A673 (cell line): Measurements from ENCODE around the gene BTBD9. TPM values are rescaled to one million over a fixed set of nuclear protein-coding genes. Genes with fewer than 3 reads are reported as not detected.

Source experiments
- BruUV-seq: library from RNA; stranded (reverse); fragments of 400-500 nt; replicated peaks from 2 replicates; lab custom pipeline; 2021; lab: Mats Ljungman, UMichigan
- CTCF ChIA-PET: fragments of 300-600 bp; sonication (Branson Sonifier 250); formaldehyde crosslinking; loops from one replicate; lab custom pipeline; 2022; ENCODE audit warnings: antibody characterized with exemption; lab: Charles Lee
- POLR2A ChIA-PET: fragments of 300-600 bp; sonication (Branson Sonifier 250); formaldehyde crosslinking; loops from one replicate; lab custom pipeline; 2022; ENCODE audit warnings: antibody characterized with exemption; ENCODE audit not compliant: low non-redundant PET; lab: Charles Lee
- DNase-seq: peaks from one replicate; pipeline ENCODE4 v3.0.0-alpha.2; 2015; ENCODE audit warnings: low spot score
- H3K27ac ChIP-seq: fragments of 200-600 bp; sonication (generic); 2 replicates; pipeline ENCODE4 v1.5.1; 2016; ENCODE audit warnings: mixed run types, low read depth, mild to moderate bottlenecking, mixed read lengths, antibody characterized with exemption, low read length; ENCODE audit not compliant: poor library complexity, severe bottlenecking
- H3K27me3 ChIP-seq: fragments of 200-600 bp; sonication (generic); replicated peaks from 2 replicates; pipeline ENCODE4 v1.6.1; 2017; ENCODE audit warnings: mixed run types, low read depth, mild to moderate bottlenecking, mixed read lengths, antibody characterized with exemption, low read length; ENCODE audit not compliant: insufficient read depth, poor library complexity
- H3K36me3 ChIP-seq: fragments of 200-600 bp; sonication (generic); 2 replicates; pipeline ENCODE4 v1.6.1; 2016; ENCODE audit warnings: mixed run types, mild to moderate bottlenecking, mixed read lengths, antibody characterized with exemption, low read length; ENCODE audit not compliant: insufficient read depth, poor library complexity, severe bottlenecking
- H3K4me1 ChIP-seq: fragments of 200-600 bp; sonication (generic); 2 replicates; pipeline ENCODE4 v1.6.1; 2017; ENCODE audit warnings: mixed run types, mild to moderate bottlenecking, mixed read lengths, antibody characterized with exemption, low read length; ENCODE audit not compliant: insufficient read depth, poor library complexity, severe bottlenecking
- H3K4me3 ChIP-seq: fragments of 200-600 bp; sonication (generic); 2 replicates; pipeline ENCODE4 v1.5.1; 2016; ENCODE audit warnings: low read depth, mixed run types, mild to moderate bottlenecking, mixed read lengths, low read length; ENCODE audit not compliant: poor library complexity, severe bottlenecking
- H3K9me3 ChIP-seq: fragments of 200-600 bp; sonication (generic); 2 replicates; pipeline ENCODE4 v1.6.1; 2016; ENCODE audit warnings: mixed run types, low read depth, mild to moderate bottlenecking, mixed read lengths, antibody characterized with exemption, low read length; ENCODE audit not compliant: poor library complexity, severe bottlenecking
- EZH2 ChIP-seq: fragments of 200-600 bp; sonication (generic); IDR thresholded peaks from 2 replicates; pipeline ENCODE4 v1.6.1; 2017; ENCODE audit warnings: borderline replicate concordance, low read depth, mild to moderate bottlenecking, mixed read lengths, antibody characterized with exemption, low read length; ENCODE audit not compliant: poor library complexity, severe bottlenecking
- intact Hi-C: fragments of 100-400 bp; cut with micrococcal nuclease; formaldehyde crosslinking; loops from one replicate; pipeline ENCODE4 v1.10.0; 2022; ENCODE audit not compliant: unreplicated experiment
- total RNA-seq: library from RNA; stranded (reverse); gene quantifications from 2 replicates; pipeline ENCODE4 v1.2.3, GENCODE V29; 2021
- TF ChIP-seq, protein P1 (sequence below): fragments of 300-800, 200-600 bp; sonication (generic); conservative IDR thresholded peaks from 2 replicates; pipeline ENCODE4 v1.5.1; 2017; ENCODE audit warnings: low read depth, mild to moderate bottlenecking, antibody characterized with exemption, low read length, moderate library complexity, mixed read lengths

Gene BTBD9
- total RNA-seq, 1 experiment from 2014 or later, result 8.0 TPM

DNA sequence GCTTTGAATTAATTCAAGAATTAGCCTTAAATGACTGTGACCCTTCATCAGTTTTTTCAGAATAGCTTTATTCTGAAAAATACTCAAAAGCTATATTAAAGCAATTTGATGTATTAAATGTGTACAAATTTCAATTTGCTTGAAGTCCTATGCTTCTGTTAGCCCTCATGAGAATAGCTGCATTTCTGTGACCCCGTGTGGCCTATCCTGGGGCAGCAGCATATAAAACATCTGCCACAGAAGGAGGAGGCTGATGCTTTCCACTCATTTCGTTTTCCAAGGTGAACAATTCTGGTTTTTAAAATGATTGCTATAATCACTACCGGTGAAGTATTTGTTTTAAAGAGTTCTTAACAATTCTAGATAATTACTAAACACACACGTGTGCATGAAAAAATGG is 360.3 kb downstream of the BTBD9 start:
- Histone ChIP-seq H3K27ac (no peak overlapping the region), H3K36me3 (no peaks in the 10 kb centered on the region), H3K4me3 (no peak overlapping the region), H3K27me3 (no peaks in the 10 kb centered on the region), H3K4me1 (peaks cover 5% of the 10 kb centered on the region), H3K9me3 (no peaks in the 10 kb centered on the region)
- intact Hi-C loops, result no loop called here
- TF ChIP-seq, protein P1, sequence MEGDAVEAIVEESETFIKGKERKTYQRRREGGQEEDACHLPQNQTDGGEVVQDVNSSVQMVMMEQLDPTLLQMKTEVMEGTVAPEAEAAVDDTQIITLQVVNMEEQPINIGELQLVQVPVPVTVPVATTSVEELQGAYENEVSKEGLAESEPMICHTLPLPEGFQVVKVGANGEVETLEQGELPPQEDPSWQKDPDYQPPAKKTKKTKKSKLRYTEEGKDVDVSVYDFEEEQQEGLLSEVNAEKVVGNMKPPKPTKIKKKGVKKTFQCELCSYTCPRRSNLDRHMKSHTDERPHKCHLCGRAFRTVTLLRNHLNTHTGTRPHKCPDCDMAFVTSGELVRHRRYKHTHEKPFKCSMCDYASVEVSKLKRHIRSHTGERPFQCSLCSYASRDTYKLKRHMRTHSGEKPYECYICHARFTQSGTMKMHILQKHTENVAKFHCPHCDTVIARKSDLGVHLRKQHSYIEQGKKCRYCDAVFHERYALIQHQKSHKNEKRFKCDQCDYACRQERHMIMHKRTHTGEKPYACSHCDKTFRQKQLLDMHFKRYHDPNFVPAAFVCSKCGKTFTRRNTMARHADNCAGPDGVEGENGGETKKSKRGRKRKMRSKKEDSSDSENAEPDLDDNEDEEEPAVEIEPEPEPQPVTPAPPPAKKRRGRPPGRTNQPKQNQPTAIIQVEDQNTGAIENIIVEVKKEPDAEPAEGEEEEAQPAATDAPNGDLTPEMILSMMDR, result 0 out of 2 replicates have a peak, but pooled peaks have one; percentile 9
- TF ChIP-seq EZH2, result no peak
- CTCF ChIA-PET, result no interaction called here
- DNase-seq, result no peak
- POLR2A ChIA-PET, result no interaction called here
- no TSS peak for BruUV-seq

DNA sequence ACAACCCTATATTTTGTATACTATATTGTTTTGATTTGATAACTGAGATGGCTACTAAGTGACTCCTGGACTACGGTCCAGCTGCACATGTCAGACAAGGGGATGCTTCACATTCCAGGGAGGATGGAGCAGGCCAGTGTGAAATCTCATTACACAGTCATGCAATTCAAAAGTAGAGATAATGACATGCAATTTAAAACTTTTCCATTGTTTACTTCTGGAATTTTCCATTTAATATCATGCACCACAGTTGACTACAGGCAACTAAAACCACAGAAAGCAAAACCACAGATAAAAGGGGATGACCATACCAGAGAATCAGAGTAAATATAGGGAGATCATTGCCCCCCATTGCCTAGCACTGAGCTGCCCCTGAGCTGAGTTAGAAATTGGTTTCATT is 366.4 kb downstream of the BTBD9 start:
- peaks cover 15% of the 10 kb centered on the region for H3K4me1 ChIP-seq
- H3K9me3 ChIP-seq, result no peaks in the 10 kb centered on the region
- H3K27me3 ChIP-seq, result no peaks in the 10 kb centered on the region
- no TSS peak for BruUV-seq
- DNase-seq, result no peak
- H3K36me3 ChIP-seq, result no peaks in the 10 kb centered on the region
- no peak overlapping the region for H3K4me3 ChIP-seq
- ChIA-PET POLR2A (no interaction called here), CTCF (no interaction called here)
- TF ChIP-seq, protein P1, result no peak
- intact Hi-C loops, result no loop called here
- H3K27ac ChIP-seq, result no peak overlapping the region

DNA sequence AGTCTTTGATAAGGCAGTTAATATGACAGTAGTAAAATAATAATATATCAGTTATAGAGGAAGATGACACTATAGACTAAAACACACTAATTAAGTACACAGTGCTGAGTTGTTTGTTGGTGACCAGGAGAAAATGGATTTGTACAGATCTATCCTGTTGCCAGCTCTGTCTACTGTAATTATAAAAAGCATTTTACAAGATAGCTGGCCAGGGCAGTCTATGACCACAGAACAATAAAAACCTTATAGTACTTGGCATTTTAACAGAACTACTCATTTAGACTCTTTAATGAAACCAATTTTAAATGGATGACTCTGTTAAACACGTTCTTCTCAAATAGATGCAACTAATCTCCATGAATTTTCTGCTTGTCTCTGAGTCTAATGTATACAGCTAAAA is 367.5 kb downstream of the BTBD9 start:
- CTCF ChIA-PET, result no interaction called here
- H3K9me3 ChIP-seq, result no peaks in the 10 kb centered on the region
- no peak overlapping the region for H3K27ac ChIP-seq
- POLR2A ChIA-PET, result no interaction called here
- TF ChIP-seq, protein P1, result no peak
- no peak for TF ChIP-seq EZH2
- no peaks in the 10 kb centered on the region for H3K36me3 ChIP-seq
- DNase-seq, result no peak
- intact Hi-C loops, result no loop called here
- BruUV-seq, result no TSS peak
- H3K4me3 ChIP-seq, result no peak overlapping the region
- H3K4me1 ChIP-seq, result peaks cover 15% of the 10 kb centered on the region
- no peaks in the 10 kb centered on the region for H3K27me3 ChIP-seq
